SKM-1 treated with dmso at 0.1 percent for 144 hours (cell line): Measurements from ENCODE around the gene RAB32.

ENCODE experiments used
- DNase-seq: peaks from one replicate; lab custom pipeline; 2025; ENCODE audit not compliant: unreplicated experiment; lab: John Stamatoyannopoulos, UW

Gene RAB32

DNA sequence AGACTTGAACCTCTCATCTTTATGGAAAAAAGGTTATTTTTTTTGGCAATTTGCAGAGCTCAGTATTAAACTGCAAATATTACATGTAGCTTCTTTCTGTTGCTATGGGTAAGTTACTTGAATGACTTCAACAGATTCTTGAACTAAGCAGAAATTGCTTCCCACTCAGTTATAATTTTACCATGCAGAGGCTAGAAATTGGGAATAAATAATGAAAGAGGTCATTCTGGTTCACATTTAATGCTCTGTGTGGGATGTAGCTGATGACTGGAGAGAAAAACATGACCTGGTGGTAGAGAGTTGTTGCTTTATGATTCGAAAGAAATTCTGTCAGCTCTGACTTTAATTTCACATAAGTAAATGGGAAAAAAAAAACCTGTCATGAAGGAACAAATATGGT, 38.3 kb downstream of the RAB32 start:
- DNase-seq = no peak

DNA sequence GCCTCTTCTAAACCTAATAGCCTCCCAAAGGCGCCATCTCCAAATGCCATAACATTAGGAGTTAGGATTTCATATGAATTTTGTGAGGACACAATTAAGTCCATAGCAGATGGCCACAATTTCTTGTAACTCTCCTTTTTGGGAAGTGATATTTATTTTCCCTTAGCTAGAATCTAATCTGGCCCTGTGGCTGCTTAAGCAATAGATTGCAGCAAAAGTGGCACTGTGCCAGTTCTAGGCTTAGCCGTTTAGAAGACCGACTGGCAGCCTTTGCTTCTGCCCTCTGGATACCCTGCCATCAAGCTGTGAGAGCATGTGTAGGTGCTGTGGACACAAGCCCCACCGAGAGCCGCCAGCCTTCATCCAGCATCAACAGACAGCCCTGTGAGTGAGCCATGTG, 39.2 kb downstream of the RAB32 start:
- no peak for DNase-seq

DNA sequence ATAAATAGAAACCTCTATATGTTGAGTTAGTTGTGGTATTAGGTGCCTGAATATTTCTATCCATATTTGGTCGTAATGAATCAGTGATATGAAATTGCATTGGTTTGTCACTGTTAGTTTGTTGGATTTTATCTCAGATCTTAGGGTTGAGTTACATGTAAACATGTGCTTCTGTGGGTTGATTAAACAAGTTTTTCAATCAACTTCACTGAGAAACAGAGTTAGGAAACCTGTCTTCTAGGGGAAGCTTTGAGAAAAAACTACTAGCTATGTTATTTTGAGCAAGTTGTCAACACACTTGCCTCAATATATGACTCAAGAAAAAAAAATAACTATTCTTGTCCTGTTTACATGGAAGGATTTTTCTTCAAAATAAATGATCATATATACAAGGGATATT, 40.3 kb downstream of the RAB32 start:
- DNase-seq = no peak

DNA sequence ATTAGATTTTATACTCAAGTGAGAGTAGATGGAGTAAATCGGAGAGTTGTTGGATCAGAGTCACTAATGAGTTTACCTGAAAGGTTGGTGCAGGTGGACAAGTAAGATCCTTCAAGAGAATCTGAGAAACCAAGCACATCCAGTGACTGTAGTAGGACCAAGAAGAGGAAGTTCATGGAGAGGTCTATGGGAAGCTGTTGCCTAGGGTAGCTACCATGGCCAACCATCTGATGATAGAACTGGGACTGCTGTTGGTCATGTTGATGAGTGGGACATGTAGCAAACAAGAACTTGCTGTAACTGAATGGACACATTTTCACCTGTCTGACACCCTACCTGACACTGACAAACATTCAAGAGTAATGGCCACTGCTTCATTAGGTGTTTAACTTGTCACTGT, 43.8 kb downstream of the RAB32 start:
- DNase-seq = peak; percentile 22

DNA sequence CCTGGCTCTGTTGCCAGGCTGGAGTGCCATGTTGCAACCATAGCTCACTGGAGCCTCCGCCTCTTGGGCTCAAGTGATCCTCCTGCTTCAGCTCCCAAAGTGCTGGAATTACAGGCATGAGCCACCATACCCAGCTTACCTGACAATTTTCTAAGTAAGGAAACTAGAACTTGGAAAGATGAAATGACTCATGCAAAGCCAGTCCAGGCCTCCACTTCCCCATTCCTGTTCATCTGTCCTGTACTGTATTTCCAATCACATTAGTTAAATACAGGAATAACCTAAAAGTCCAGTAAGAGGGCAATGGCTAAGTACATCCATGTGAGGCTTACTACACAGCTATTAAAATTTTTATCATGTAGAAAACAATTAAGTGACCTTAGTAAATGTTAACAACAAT, 46.9 kb downstream of the RAB32 start:
- peak; percentile 27 for DNase-seq

DNA sequence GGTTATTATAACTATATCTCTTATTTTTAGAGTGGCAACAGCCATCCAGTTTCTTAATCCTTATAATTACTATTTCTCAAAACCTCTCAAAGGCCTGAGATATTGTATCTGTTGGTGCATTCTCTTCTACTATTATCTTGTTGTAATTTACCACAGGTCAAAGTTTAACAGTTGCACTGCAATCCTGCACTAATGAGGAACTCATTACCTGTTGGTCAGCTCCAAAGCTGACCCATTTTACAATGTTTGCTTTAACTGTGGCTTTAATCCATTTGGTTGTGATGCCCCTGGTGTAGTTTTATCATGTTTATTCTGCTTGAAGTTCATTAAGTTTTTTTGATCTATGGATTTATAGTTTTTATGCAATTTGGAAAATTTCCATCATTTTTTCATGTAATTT, 48.8 kb downstream of the RAB32 start:
- no peak for DNase-seq

DNA sequence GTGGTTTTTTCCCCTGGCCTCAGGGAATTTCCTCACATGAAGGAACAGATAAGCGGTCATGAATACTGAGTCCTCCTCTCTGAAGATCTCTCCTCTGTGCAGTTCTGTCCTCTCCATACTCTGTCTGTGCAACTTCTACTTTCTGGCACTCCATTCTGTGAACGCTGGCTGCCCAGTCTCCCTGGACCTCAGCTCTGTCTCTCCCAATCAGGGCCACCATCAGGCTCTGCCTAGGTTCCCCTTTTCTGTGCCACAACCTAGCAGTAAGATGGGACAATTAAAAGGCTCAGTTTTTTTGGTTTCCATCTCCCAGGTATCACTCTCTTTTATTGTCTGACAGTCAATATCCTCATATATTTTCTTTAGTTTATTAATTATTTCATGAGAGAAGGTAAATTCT, 50.4 kb downstream of the RAB32 start:
- peak; percentile 35 for DNase-seq

DNA sequence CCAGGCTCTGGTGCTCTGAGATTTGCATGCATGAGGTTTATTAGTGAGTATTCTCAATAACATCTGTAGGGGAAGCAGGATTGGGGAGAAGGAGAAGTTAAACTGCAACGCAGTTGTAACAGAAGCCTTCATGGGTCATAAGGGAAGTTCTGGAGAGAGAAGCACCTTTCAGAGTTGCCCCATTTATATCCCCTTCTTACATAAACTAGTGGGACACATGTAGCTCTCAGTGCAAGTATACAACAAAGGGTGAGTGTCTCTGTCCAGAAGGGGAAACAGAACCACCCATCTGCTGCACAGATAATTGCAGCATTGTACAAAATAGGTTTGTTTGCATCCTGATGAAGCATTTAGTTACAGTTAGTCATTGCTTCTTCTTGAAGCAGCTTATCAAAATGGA, 50.9 kb downstream of the RAB32 start:
- peak; percentile 82 for DNase-seq

DNA sequence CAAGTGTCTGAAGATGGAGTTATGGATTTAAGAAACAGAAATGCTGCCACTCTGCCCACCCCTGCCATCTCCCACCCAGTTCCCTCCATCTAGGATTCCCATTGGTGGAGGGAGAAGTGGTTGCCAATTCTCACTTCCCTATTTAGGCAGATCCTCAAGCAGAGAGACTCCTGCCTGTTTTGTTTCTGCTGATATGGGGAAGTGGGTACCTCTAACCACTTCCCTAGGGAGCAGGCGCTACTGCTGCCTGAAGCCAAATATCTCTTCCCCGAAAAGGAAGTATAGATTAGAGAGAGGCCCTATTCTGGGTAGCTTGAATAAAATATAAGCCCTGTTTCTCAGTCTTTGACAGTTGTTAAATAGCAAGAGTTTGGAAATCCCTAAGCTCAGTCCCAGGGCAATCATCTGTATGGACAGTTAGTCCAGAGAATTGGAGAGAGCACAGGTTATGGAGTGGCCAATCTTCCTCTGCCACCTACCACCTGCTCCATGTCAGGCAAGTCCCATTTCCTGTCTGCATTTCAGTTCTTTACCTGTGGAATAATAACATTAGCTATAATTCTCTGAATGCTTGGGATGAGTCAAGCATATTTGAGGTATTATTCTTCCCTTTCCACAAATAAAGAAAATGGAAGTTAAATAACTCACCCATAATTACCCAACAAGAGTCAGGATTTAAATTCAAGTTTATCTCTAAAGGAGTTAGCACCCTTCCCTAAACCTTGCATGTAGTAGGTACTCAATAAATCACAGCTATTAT, 52.5 kb downstream of the RAB32 start:
- peak; percentile 93 for DNase-seq

DNA sequence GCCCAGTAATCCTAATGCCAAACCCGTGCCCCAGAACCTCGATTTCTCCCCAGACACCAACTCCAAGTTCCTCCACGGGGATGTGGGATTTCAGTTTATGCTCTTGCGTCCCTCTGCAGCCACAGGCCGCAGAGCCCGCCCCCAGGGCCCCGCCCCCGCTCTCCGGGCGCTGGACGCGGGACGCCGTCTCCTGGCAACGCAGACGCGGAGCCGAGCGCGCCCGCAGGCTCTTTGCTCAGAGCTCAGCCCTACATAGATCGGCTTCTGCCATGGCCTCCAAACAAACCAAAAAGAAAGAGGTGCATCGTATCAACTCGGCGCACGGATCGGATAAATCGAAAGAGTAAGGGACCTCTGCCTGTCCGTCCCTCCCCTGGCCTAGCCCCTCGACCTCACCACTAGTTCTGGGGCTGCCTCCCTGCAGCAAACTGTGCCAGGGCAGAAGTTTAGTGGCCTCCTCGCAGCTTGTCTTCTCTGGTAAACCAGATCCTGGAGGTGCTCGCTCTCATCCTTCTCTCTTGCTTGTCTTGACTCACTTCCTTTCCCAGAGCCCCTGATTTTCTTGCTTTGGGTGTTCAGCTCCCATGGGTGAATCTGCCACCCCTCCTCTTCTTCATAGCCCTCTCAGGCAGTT, 55.3 kb downstream of the RAB32 start, which contains the start of gene ADGB:
TSS of gene ADGB (plus strand) at position 201 of the 634 bp plus-strand sequence. CDS start at position 270, 69 bp downstream.
- peak; percentile 79 for DNase-seq

DNA sequence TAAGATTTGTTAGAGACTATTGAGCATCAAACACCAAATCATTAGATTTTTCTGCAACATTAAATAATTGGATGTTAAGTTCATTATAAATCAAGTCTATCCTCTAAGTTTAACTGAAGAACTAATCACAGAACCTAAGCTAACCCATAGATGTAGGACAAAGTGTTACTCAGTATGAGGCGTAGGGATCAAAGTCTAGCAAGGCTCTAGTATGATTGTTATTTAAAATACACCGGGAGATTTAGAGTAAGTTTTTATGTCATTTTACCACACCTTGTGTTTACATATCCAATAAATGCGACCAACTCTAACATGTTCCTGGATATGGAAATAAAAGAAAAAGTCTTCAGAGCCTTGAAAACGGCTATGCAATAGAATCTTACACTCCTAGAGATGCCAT, 57.7 kb downstream of the RAB32 start:
- DNase-seq = no peak

DNA sequence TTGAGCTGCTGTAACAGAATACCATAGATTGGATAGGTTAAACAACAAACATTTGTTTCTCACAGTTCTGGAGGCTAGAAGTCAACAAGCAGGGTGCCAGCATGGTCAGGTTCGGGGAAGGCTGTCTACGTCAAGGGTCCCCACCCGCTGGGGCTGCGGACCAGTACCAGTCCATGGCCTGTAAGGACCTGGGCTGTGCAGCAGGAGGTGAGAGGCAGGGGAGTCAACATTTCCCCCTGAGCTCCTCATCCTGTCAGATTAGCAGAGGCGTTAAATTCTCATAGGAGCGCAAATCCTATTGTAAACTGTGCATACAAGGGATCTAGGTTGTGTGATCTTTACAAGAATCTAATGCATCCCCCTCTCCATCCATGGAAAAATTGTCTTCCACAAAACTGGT, 58.9 kb downstream of the RAB32 start:
- no peak for DNase-seq
